Measurements from ENCODE around the gene AOX1.
"Not testable (repeated sequence)": the region's sequence is repeated elsewhere in the genome, so short reads cannot be mapped to it uniquely, and the experiment has no call there.

Gene AOX1

DNA sequence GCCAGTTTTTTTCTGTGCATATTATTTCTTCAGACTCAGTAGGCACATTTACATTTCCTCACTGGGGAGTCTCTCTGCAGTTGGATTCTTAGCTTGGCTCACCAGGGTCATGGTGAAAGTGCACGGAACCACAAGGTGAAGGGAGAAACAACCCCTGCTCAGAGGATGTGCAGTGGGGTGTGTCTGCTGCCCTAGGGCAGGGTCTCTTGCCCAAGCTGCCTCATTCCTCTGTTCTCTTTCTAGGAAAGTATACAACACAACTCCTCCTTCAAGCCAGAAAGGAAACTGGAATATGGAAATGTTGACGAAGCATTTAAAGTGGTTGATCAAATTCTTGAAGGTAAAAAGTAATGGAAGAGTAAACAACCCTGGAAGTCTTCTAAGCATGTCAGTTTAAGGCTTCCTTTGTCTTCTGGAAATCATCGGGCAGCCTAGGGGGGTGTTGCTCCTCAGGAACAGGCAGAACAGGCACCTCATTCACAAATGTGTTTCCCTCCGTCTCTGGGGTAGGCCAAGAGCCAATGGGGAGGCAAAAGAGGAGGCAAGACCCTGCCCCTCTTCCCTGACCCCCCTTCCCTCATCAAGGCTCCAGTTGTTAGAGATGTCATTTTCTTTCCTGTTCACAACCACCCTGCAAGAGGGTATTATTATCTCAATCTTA lies 41.4 kb downstream of the AOX1 start:
- no peak overlapping the region for H3K4me3 ChIP-seq (ENCODE audit: low read depth, low read length)
- TF ChIP-seq, protein P1, sequence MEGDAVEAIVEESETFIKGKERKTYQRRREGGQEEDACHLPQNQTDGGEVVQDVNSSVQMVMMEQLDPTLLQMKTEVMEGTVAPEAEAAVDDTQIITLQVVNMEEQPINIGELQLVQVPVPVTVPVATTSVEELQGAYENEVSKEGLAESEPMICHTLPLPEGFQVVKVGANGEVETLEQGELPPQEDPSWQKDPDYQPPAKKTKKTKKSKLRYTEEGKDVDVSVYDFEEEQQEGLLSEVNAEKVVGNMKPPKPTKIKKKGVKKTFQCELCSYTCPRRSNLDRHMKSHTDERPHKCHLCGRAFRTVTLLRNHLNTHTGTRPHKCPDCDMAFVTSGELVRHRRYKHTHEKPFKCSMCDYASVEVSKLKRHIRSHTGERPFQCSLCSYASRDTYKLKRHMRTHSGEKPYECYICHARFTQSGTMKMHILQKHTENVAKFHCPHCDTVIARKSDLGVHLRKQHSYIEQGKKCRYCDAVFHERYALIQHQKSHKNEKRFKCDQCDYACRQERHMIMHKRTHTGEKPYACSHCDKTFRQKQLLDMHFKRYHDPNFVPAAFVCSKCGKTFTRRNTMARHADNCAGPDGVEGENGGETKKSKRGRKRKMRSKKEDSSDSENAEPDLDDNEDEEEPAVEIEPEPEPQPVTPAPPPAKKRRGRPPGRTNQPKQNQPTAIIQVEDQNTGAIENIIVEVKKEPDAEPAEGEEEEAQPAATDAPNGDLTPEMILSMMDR (IDR thresholded peaks at IDR 0.05; ENCODE audit: low read depth, low read length): no peak

DNA sequence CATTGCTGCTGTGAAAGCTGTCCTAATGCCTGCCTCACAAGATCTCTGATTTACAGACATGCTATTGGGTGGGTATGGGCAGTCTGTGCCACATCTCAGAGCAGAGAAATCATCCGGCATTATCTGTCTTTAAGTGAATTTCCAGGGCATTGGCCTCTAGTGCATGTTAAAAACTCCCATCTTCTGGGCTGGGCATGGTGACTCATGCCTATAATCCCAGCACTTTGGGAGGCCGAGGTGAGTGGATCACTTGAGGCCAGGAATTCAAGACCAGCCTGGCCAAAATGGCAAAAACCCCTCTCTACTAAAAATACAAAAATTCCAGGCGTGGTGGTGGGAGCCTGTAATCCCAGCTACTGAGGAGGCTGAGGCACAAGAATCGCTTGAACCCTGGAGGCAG lies 42.6 kb downstream of the AOX1 start:
- H3K4me3 ChIP-seq (ENCODE audit: low read depth, low read length): not testable (repeated sequence)

DNA sequence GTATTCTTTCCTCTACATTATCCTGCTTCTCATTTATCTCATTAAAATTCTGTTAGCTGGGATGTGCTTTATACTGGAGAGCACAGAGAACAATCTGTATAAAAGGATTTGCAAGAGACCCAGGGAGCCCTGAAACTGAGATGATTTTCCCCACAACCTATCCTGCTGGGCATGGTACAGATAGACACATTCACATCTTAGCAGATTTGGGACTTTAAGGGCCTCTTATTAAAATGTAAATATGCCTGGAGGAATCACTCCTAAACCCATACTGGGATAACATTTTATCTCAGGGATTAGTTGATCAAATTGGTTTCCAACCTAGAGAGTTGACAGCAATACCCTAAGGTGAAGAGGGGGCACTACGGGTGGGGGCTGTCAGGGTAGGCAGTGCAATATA lies 45.5 kb downstream of the AOX1 start:
- TF ChIP-seq, protein P1 (IDR thresholded peaks at IDR 0.05; ENCODE audit: low read depth, low read length): no peak
- no peak overlapping the region for H3K4me3 ChIP-seq (ENCODE audit: low read depth, low read length)

DNA sequence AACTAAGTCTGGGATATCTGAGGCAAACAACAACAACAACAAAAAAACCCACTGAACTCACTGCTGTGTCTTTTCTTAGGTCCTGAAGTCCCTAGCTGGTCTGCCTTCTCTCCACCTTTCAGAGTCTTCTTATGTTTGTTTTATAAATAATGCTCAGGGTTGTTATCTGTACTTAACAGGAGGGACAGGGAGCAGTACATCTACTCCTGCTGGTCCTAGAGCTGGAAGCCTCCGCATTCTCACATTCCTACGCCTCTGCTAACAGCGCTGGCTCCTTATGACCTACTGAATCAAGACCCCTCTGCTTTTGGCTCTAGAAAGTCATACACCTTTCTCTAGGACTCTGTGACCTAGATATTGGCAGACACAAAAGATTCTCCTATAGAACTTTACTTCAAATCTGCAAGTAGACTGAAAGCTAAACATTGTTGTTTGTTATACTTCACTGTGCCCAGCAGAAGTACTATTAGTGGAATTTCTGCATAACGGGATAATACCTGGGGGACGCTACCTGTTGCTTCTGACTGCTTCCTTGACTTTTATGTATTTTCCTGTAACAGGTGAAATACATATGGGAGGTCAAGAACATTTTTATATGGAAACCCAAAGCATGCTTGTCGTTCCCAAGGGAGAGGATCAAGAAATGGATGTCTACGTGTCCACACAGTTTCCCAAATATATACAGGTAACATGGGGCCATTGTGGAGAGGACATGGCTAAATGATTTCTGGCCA lies 48.6 kb downstream of the AOX1 start:
- no peak overlapping the region for H3K4me3 ChIP-seq (ENCODE audit: low read depth, low read length)
- TF ChIP-seq, protein P1 (IDR thresholded peaks at IDR 0.05; ENCODE audit: low read depth, low read length): no peak

DNA sequence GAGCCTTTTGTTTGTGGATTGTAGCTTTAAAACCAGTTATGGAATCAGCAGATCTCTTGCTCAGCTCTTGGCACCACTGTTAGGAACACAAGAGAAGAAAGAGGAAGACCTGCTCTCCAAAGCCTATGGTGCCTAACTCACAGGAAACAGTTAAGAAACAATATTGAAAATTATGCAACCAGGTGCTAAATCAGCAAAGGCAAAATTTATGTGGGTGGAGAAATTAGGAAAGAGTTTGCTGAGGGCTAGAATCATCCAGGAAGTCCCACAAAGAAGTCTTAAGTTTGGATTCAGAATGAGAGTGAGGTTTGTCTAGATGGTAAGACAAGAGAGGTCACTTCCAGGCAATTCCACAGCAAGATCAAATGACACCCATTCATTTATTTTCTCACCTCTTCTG lies 49.4 kb downstream of the AOX1 start:
- TF ChIP-seq, protein P1 (IDR thresholded peaks at IDR 0.05; ENCODE audit: low read depth, low read length): no peak
- H3K4me3 ChIP-seq (ENCODE audit: low read depth, low read length): no peak overlapping the region

DNA sequence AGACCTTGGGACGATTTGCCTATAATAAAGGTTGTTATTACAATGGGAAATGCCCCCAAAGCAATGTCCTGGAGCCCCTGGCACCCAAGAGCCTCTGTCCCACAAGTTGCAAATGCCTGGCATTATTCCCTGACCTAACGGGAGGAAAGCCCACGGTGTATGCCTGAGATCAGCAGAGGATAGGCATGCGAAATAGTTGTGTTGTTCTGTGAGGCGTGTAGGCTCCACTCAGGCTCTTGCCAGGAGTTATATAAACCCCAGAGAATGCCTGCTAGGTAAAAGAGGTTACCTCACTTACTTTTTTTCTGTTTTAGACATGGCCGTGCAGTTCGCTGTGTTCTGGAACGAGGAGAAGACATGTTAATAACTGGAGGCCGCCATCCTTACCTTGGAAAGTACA lies 52.1 kb downstream of the AOX1 start:
- H3K4me3 ChIP-seq (ENCODE audit: low read depth, low read length): no peak overlapping the region
- TF ChIP-seq, protein P1 (IDR thresholded peaks at IDR 0.05; ENCODE audit: low read depth, low read length): no peak

DNA sequence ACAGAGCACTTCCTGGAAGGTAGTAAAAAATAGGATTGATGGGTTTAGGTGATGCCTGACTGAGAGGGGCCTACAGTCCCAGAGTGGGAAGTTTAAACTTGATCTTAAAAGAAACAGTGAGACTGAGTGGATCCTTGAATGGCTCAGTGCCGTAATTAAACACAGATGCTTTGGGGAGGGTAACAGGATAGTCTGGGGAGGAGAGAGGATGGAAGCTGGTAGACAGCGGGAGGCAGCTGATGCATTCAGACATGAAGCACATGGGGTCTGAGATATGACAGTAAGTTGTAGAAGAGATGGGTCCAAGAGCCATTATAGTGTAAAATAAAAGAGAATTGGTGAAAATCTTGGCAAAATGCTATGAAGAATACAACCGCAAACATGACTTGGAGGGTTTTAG lies 54.4 kb downstream of the AOX1 start:
- TF ChIP-seq, protein P1 (IDR thresholded peaks at IDR 0.05; ENCODE audit: low read depth, low read length): no peak
- no peak overlapping the region for H3K4me3 ChIP-seq (ENCODE audit: low read depth, low read length)
